HepG2 (cell line): Measurements from ENCODE around the gene RRP12. TPM values are rescaled to one million over a fixed set of nuclear protein-coding genes. Genes with fewer than 3 reads are reported as not detected.

ENCODE experiments used
- DNMT3B ChIP-seq: conservative IDR thresholded peaks from 2 replicates; pipeline ENCODE4 v1.6.1; 2016; ENCODE audit warnings: missing biosample characterization, control low read depth
- EHMT2 ChIP-seq: fragments of 200-600 bp; sonication (generic); IDR thresholded peaks from 2 replicates; pipeline ENCODE4 v1.7.0; 2017; ENCODE audit warnings: antibody characterized with exemption, low read depth, low read length, borderline replicate concordance
- EZH2 ChIP-seq: conservative IDR thresholded peaks from 2 replicates; pipeline ENCODE4 v1.6.1; 2012; ENCODE audit warnings: mild to moderate bottlenecking, low read depth, low read length, moderate library complexity
- FOXP1 ChIP-seq, 2 experiments: fragments of 450-650 bp in 1 of 2; IDR thresholded peaks; 2 replicates each; pipeline ENCODE4 v1.6.1; 2017 to 2018; ENCODE audit warnings: antibody characterized with exemption in 1 of 2
- KDM4B ChIP-seq: sonication (generic); formaldehyde crosslinking; IDR thresholded peaks from 2 replicates; pipeline ENCODE4 v1.4.0; 2020; ENCODE audit warnings: missing genetic modification reagents
- NBN ChIP-seq: fragments of 450-650 bp; conservative IDR thresholded peaks from 2 replicates; pipeline ENCODE4 v1.6.1; 2017
- NR2F2 ChIP-seq: IDR thresholded peaks from 2 replicates; pipeline ENCODE4 v1.6.1; 2012; ENCODE audit warnings: low read depth, inconsistent platforms, borderline replicate concordance
- STAT5B ChIP-seq: sonication (generic); formaldehyde crosslinking; IDR thresholded peaks from 2 replicates; pipeline ENCODE4 v1.4.0; 2020; ENCODE audit warnings: missing genetic modification reagents
- SUZ12 ChIP-seq: fragments of 150-350 bp; IDR thresholded peaks from 2 replicates; pipeline ENCODE4 v1.6.1; 2014; ENCODE audit warnings: low read depth, low read length
- TBP ChIP-seq: sonication (generic); formaldehyde crosslinking; IDR thresholded peaks from 2 replicates; pipeline ENCODE4 v1.5.0; 2020; ENCODE audit warnings: missing genetic modification reagents
- ZBTB3 ChIP-seq: sonication (generic); formaldehyde crosslinking; IDR thresholded peaks from 2 replicates; pipeline ENCODE4 v1.4.0; 2020; ENCODE audit warnings: low read depth, mild to moderate bottlenecking, moderate library complexity, missing genetic modification reagents, borderline replicate concordance
- ZFP90 ChIP-seq: sonication (generic); formaldehyde crosslinking; IDR thresholded peaks from 2 replicates; pipeline ENCODE4 v1.8.0; 2022; ENCODE audit warnings: missing genetic modification reagents, mild to moderate bottlenecking, inconsistent platforms, borderline replicate concordance
- ZNF234 ChIP-seq: sonication (generic); formaldehyde crosslinking; conservative IDR thresholded peaks from 2 replicates; pipeline ENCODE4 v1.5.1; 2020; ENCODE audit warnings: mild to moderate bottlenecking, missing genetic modification reagents
- ZNF24 ChIP-seq: fragments of 450-650 bp; IDR thresholded peaks from 2 replicates; pipeline ENCODE4 v1.6.1; 2017; ENCODE audit warnings: antibody characterized with exemption, mild to moderate bottlenecking
- ZNF256 ChIP-seq: sonication (generic); formaldehyde crosslinking; conservative IDR thresholded peaks from 2 replicates; pipeline ENCODE4 v1.4.0; 2020; ENCODE audit warnings: missing genetic modification reagents
- ZNF33A ChIP-seq: sonication (generic); formaldehyde crosslinking; IDR thresholded peaks from 2 replicates; pipeline ENCODE4 v1.5.1; 2020; ENCODE audit warnings: missing genetic modification reagents, mild to moderate bottlenecking, moderate library complexity, borderline replicate concordance
- ZNF33B ChIP-seq: sonication (generic); formaldehyde crosslinking; IDR thresholded peaks from 2 replicates; pipeline ENCODE4 v1.5.1; 2020; ENCODE audit warnings: mild to moderate bottlenecking, missing genetic modification reagents
- ZNF367 ChIP-seq: sonication (generic); formaldehyde crosslinking; IDR thresholded peaks from 2 replicates; pipeline ENCODE4 v1.4.0; 2020; ENCODE audit warnings: missing genetic modification reagents, borderline replicate concordance
- ZNF383 ChIP-seq: sonication (generic); formaldehyde crosslinking; IDR thresholded peaks from 2 replicates; pipeline ENCODE4 v1.4.0; 2020; ENCODE audit warnings: missing genetic modification reagents, mild to moderate bottlenecking, borderline replicate concordance
- ZNF510 ChIP-seq: sonication (generic); formaldehyde crosslinking; IDR thresholded peaks from 2 replicates; pipeline ENCODE4 v1.4.0; 2020; ENCODE audit warnings: low read depth, mild to moderate bottlenecking, missing genetic modification reagents
- ZNF549 ChIP-seq: sonication (generic); formaldehyde crosslinking; IDR thresholded peaks from 2 replicates; pipeline ENCODE4 v1.5.0; 2020; ENCODE audit warnings: missing genetic modification reagents
- ZNF589 ChIP-seq: sonication (generic); formaldehyde crosslinking; conservative IDR thresholded peaks from 2 replicates; pipeline ENCODE4 v1.8.0; 2022; ENCODE audit warnings: mild to moderate bottlenecking, moderate library complexity, missing genetic modification reagents
- ZNF75D ChIP-seq: sonication (generic); formaldehyde crosslinking; IDR thresholded peaks from 2 replicates; pipeline ENCODE4 v1.8.1; 2023; ENCODE audit warnings: missing genetic modification reagents, mild to moderate bottlenecking, borderline replicate concordance
- ZNF850 ChIP-seq: sonication (generic); formaldehyde crosslinking; conservative IDR thresholded peaks from 2 replicates; pipeline ENCODE4 v1.9.0; 2021; ENCODE audit warnings: mild to moderate bottlenecking, missing genetic modification reagents
- polyA plus RNA-seq, 8 experiments: library from polyadenylated mRNA; depleted of rRNA in 3 of 8; stranded (reverse) in 7 of 8; unstranded in 1 of 8; fragments of >200 nt; fragmentation: Illumina TruSeq in 4 of 8; extraction: Trizol in 4 of 8; gene quantifications; 2 replicates each; pipeline versions ENCODE4 v1.2.1 to v1.2.3, GENCODE V29; 2011 to 2016; ENCODE audit warnings: low read depth in 4 of 8, missing spikeins in 1 of 8, mixed read lengths in 1 of 8; ENCODE audit not compliant: insufficient read depth in 1 of 8
- total RNA-seq, 5 experiments: library from RNA; depleted of rRNA; stranded (reverse); fragments of >200 nt; fragmentation: Illumina TruSeq; extraction: Trizol; gene quantifications; 2 replicates each; pipeline ENCODE4 v1.2.3, GENCODE V29; 2016; ENCODE audit warnings: low read depth in 1 of 5
- TF ChIP-seq, protein P1 (sequence below): IDR thresholded peaks from 2 replicates; pipeline ENCODE4 v1.6.1; 2012; ENCODE audit warnings: low read length, improper control_type of control experiment
- TF ChIP-seq, protein P2 (sequence below): sonication (generic); formaldehyde crosslinking; IDR thresholded peaks from 2 replicates; pipeline ENCODE4 v1.8.1; 2023; ENCODE audit warnings: mild to moderate bottlenecking, missing genetic modification reagents, borderline replicate concordance
- TF ChIP-seq, protein P3 (sequence below): conservative IDR thresholded peaks from 2 replicates; pipeline ENCODE4 v1.6.1; 2018; ENCODE audit warnings: missing genetic modification reagents

The RRP12 gene
- total and polyA plus RNA-seq, 2 of the 13 experiments (the other 11 are each of a cell fraction or from before 2014, with no cell fraction given): 13.2 to 39.4 TPM

DNA sequence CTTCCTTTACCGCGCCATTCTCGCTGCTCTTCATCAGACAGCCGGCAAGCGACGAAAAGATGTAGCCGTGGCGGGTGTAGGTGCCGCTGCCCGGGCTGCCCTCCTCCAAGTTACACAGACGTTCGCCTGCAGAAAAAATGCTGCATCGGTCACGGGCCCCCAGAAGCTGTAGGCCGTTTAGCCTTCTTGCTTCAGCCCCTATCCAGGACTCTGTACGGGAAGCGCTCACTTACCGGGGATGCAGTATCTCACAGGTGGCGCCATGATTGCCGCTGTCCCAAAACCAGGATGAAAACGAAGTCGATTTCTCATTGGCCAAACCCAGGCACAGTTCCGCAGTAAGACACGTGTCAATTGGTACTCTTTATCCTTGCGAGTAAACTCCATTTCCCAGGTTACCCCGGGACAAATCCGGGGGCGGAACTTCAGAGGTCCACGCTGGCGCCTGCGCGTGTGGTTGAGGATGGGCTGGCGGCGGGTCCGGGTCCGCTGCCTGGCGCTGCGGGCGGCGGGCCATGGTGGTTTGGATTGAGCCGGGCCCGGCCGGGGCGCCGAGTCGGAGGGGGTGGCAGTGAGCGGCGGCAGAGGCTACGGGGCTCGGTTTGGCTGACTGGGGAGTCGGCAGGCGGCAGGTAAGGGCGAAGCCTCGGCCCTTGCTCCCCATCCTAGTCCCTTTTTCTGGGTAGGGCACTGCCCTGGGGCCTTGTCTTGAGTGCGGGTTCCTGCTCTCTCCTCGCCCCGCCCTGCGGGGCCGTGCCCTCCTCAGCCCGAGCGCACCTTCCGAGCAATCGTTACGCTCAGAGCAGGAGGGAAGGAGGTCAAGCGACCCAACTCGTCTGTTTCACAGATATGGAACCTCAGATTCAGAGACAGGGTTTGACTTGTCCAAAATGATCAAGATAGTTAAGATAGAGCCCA, 44.8 kb upstream of the RRP12 start, which contains the start of the genes EXOSC1 and ZDHHC16 (continued):
- TF ChIP-seq, protein P1, sequence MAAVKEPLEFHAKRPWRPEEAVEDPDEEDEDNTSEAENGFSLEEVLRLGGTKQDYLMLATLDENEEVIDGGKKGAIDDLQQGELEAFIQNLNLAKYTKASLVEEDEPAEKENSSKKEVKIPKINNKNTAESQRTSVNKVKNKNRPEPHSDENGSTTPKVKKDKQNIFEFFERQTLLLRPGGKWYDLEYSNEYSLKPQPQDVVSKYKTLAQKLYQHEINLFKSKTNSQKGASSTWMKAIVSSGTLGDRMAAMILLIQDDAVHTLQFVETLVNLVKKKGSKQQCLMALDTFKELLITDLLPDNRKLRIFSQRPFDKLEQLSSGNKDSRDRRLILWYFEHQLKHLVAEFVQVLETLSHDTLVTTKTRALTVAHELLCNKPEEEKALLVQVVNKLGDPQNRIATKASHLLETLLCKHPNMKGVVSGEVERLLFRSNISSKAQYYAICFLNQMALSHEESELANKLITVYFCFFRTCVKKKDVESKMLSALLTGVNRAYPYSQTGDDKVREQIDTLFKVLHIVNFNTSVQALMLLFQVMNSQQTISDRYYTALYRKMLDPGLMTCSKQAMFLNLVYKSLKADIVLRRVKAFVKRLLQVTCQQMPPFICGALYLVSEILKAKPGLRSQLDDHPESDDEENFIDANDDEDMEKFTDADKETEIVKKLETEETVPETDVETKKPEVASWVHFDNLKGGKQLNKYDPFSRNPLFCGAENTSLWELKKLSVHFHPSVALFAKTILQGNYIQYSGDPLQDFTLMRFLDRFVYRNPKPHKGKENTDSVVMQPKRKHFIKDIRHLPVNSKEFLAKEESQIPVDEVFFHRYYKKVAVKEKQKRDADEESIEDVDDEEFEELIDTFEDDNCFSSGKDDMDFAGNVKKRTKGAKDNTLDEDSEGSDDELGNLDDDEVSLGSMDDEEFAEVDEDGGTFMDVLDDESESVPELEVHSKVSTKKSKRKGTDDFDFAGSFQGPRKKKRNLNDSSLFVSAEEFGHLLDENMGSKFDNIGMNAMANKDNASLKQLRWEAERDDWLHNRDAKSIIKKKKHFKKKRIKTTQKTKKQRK: no peak
- TF ChIP-seq EHMT2 (no peak), TBP (CRISPR knock-in tag) (0 out of 2 replicates have a peak, but pooled peaks have one; percentile 86), SUZ12 (peak; percentile 59), ZNF234 (CRISPR knock-in tag) (no peak), NBN (no peak), ZNF589 (no peak), FOXP1 (IDR thresholded peaks at IDR 0.05) (no peak), FOXP1 (CRISPR knock-in tag; IDR thresholded peaks at IDR 0.05) (no peak), ZNF510 (CRISPR knock-in tag) (no peak), ZFP90 (CRISPR knock-in tag) (no peak), ZNF33A (no peak), KDM4B (CRISPR knock-in tag) (no peak), ZNF850 (CRISPR knock-in tag) (no peak), ZNF33B (CRISPR knock-in tag) (0 out of 2 replicates have a peak, but pooled peaks have one; percentile 77), ZNF256 (CRISPR knock-in tag) (peak; percentile 83; the same call in 1 of the 2 replicates), ZBTB3 (CRISPR knock-in tag) (no peak), EZH2 (no peak), DNMT3B (no peak), ZNF367 (CRISPR knock-in tag) (0 out of 2 replicates have a peak, but pooled peaks have one; percentile 15), STAT5B (no peak), ZNF383 (CRISPR knock-in tag) (no peak), ZNF549 (CRISPR knock-in tag) (no peak), NR2F2 (no peak; the same call in 1 of the 2 replicates), ZNF75D (CRISPR knock-in tag) (no peak), ZNF24 (no peak)
- TF ChIP-seq, protein P2, sequence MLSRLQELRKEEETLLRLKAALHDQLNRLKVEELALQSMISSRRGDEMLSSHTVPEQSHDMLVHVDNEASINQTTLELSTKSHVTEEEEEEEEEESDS: no peak
- TF ChIP-seq, protein P3, sequence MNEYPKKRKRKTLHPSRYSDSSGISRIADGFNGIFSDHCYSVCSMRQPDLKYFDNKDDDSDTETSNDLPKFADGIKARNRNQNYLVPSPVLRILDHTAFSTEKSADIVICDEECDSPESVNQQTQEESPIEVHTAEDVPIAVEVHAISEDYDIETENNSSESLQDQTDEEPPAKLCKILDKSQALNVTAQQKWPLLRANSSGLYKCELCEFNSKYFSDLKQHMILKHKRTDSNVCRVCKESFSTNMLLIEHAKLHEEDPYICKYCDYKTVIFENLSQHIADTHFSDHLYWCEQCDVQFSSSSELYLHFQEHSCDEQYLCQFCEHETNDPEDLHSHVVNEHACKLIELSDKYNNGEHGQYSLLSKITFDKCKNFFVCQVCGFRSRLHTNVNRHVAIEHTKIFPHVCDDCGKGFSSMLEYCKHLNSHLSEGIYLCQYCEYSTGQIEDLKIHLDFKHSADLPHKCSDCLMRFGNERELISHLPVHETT: 0 out of 2 replicates have a peak, but pooled peaks have one; percentile 67
